NCI-H748 (cell line): ENCODE measurements around the gene TRIM71.

Experiments used
- DNase-seq: peaks from one replicate; lab custom pipeline; 2025; ENCODE audit not compliant: unreplicated experiment; lab: John Stamatoyannopoulos, UW

TRIM71 gene

GRCh38 chr3:32886911-32887310, 69.1 kb downstream of the TRIM71 start:
- no peak for DNase-seq

DNA sequence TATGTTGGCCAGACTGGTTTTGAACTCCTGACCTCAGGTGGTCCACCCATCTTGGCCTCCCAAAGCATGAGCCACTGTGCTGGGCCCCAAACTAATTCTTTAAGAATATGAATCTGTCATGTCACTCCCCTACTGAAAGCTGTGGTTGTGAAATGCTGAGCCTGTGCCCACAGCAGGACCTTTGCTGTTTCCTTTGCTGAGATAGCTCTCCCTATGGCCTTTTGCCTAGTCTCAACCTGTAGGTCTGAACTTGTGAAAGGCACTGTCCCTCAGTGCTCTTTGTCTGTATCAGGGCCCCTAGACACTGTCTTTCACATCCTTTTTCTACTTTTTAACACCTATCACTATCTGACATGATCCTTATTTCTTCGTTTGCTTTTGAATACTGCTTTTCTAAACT, 70.9 kb downstream of the TRIM71 start:
- DNase-seq, result no peak

DNA sequence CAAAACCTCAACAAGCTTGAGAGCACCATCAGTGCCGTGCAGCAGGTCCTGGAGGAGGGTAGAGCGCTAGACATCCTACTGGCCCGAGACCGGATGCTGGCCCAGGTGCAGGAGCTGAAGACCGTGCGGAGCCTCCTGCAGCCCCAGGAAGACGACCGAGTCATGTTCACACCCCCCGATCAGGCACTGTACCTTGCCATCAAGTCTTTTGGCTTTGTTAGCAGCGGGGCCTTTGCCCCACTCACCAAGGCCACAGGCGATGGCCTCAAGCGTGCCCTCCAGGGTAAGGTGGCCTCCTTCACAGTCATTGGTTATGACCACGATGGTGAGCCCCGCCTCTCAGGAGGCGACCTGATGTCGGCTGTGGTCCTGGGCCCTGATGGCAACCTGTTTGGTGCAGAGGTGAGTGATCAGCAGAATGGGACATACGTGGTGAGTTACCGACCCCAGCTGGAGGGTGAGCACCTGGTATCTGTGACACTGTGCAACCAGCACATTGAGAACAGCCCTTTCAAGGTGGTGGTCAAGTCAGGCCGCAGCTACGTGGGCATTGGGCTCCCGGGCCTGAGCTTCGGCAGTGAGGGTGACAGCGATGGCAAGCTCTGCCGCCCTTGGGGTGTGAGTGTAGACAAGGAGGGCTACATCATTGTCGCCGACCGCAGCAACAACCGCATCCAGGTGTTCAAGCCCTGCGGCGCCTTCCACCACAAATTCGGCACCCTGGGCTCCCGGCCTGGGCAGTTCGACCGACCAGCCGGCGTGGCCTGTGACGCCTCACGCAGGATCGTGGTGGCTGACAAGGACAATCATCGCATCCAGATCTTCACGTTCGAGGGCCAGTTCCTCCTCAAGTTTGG, 72.9 kb downstream of the TRIM71 start:
- no peak for DNase-seq

DNA sequence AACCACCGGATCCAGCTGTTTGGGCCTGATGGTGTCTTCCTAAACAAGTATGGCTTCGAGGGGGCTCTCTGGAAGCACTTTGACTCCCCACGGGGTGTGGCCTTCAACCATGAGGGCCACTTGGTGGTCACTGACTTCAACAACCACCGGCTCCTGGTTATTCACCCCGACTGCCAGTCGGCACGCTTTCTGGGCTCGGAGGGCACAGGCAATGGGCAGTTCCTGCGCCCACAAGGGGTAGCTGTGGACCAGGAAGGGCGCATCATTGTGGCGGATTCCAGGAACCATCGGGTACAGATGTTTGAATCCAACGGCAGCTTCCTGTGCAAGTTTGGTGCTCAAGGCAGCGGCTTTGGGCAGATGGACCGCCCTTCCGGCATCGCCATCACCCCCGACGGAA, 73.6 kb downstream of the TRIM71 start:
- DNase-seq, result no peak

GRCh38 chr3:32892625-32893598, 75.1 kb downstream of the TRIM71 start:
- no peak for DNase-seq

GRCh38 chr3:32894977-32895376, 77.2 kb downstream of the TRIM71 start:
- DNase-seq, result no peak

DNA sequence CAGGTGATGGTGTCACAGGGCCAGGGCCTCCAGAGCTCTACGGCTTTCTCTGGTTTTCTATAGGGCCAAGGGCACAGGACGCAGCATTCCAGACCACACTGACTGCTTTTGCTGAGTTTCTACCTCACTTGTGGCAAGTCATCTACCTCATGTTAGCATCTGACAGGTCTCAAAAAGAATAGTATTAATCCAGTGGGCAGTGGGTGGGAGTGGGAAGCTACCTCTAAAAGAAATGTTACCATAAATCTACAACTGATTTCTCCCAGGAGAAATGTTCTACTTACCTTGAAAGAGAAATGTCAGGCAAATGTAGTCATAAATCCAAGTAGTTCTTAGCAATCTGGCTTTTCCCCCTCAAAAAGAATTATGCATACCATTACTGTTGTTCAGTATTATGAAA, 77.9 kb downstream of the TRIM71 start:
- DNase-seq, result no peak

- no peak for DNase-seq
These were observed 78.3 kb downstream of the TRIM71 start for GRCh38 chr3:32896143-32896542.

DNA sequence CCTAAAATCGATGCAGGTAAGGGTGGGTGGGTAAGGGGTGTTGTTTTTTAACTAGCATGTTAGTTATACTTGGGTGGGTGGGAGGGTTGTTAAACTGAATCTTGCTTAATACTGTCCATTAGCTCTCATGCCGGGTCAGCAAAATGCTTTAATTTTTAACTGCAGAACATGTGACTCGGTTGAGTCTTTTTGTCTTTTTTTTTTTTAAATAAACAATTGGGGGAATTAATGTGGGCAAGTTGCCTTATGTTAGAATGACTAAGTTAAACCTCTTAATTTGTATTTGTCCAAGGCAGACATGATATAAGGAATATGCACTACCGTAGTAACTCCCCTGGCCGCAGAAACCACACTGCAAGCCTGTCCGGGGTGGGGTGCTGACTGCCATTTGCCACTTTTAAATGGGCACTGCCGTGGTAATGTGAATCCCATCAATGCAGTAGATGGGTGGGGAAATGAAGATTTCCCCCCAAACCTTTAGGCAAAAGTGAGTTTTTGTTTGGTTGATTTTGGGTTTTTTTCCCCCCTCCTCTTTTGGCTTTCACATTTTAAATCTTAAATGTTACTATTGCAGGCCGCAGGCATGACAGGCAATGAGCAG, 79.3 kb downstream of the TRIM71 start:
- DNase-seq, result no peak

GRCh38 chr3:32897981-32898623, 80.3 kb downstream of the TRIM71 start:
- no peak for DNase-seq

GRCh38 chr3:32899265-32899664, 81.5 kb downstream of the TRIM71 start:
- no peak for DNase-seq

DNA sequence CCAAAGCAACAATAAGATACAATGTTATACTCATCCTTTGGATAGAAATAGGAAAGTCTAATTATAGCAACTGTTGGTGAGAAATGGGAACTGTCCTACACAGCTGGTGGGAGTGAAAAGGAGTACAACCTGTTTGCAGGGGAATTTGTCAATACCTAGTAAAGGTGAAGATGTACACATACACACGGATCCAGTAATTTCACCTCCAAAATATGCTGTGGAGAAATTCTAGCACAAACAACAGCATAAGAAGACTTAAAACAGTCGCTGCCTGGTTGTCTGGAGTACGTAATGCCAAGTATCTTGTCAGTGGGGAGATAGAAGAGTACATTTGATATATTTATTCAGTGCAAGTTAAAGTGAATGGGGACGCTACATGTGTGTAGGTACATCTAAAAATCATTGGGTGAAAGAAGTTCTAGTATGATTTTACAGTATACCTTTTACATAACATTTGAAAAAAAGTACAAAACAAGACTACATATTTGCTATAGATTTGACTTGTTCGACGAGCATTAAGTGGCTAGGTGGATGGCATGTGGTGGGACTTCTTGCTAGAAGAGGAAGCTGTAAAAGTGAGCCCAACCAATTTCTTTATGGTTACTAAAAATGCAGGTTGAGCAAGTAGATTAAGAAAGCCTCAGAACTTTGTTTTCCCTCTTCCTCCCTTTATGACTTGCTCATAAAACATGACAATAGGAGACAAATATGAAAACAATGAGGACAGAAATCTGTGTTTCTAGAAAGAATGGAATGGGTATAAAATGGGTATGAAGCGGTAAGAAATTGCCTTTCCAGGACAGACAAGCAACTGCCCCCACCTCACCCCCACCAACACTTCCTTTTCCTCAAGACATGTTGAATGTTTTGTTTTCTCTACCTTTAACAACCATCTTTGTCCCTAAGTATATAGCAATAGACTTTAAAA, 83.5 kb downstream of the TRIM71 start:
- DNase-seq, result no peak

GRCh38 chr3:32902887-32903371, 85.1 kb downstream of the TRIM71 start:
- peak; percentile 73 for DNase-seq

DNA sequence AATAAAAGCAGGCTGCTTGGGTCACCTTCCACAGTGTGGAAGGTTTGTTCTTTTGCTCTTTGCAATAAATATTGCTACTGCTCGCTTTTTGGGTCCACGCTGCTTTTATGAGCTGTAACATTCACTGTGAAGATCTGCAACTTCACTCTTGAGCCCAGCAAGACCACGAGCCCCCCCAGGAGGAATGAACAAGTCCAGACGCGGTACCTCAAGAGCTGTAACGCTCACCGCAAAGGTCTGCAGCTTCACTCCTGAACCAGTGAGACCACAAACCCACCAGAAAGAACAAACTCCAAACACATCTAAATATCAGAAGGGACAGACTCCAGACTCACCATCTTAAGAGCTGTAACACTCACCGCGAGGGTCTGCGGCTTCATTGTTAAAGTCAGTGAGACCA, 86.2 kb downstream of the TRIM71 start:
- DNase-seq, result no peak

GRCh38 chr3:32909999-32910398, 92.2 kb downstream of the TRIM71 start:
- DNase-seq, result no peak

DNA sequence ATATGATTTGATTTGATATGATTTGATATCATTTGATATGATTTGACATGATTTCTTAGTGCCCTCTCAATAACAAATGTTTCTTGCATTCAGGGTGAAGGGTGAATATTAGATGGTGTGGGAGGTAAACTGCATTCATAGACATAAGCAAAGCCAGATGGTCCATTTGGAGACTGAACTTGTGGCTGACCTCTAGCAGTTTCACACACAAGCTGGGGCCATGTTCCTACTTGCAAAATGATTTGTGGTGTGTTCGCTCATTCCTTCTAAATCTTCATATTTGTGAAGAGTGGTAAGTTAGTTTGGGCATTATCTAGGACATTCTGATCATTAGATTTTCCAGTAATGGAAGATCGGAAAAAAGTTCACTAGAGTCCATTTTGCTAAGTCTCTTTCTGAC, 93.2 kb downstream of the TRIM71 start:
- no peak for DNase-seq

DNA sequence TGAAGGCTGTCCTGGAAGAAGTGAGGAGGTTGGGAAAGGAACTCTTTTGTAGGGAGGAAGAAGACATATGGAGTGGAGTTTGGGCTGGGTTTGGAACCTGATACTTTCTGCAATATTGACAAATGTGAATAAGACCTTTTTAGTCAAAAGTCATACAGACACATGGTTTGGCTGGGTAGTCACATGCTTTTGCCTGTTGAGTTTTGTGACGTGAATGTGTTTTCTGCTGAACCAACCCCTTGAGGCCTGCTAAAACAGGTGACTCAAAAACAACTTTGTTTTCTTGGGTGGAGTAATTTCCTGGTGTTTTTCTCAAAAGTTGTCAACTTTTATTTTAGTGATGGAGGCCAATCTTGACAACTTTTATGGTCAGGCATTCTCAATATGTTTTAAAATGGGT, 94.2 kb downstream of the TRIM71 start:
- DNase-seq, result no peak

DNA sequence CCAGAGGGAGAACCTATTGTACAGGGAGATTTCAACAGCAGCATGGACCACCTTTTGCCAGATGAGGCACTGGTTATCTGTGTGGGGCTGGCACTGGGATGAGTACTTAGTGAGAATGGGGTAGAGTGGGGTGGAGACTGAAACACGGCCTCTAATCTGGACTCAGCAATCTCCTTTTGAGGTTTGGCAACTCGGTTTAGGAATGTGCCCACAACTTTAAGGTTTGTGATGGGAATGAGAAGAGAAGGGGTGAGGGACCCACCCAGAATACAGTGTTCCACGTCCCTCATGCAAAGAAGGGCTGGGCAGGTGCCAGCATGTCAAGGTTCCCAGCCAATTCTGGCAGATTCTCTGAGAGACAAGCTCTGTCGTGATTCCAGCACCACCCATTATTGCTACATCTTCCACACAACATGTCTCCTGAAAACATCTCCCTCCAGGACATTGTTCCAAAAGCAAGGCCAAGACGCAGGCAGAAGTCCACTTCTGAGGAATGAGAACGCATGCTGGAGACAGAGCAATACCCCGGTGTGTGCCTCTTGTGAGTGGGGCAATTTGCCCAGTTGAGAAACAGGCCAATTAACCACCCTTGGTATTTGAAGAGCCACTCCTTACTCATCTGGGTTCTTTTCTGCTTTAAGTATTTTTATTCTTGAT, 96.1 kb downstream of the TRIM71 start:
- no peak for DNase-seq

GRCh38 chr3:32919920-32920319, 102.1 kb downstream of the TRIM71 start:
- no peak for DNase-seq
